H1 (cell line): ENCODE measurements around the gene NSUN6. TPM values are rescaled to one million over a fixed set of nuclear protein-coding genes. Genes with fewer than 3 reads are reported as not detected.

Experiments
- CTCF ChIA-PET: fragments of 300-600 bp; sonication (Branson Sonifier 250); formaldehyde crosslinking; loops from one replicate; lab custom pipeline; 2021; ENCODE audit not compliant: partially characterized antibody; lab: Charles Lee
- POLR2A ChIA-PET: fragments of 300-600 bp; sonication (Branson Sonifier 250); formaldehyde crosslinking; loops from one replicate; lab custom pipeline; 2021; ENCODE audit warnings: inconsistent platforms; ENCODE audit not compliant: partially characterized antibody; lab: Charles Lee
- DNase-seq, 2 experiments: peaks; one replicate each; pipeline versions ENCODE4 v3.0.0 to v3.0.0-alpha.2; 2010 to 2022; ENCODE audit warnings: low spot score in 2 of 2, low read depth in 1 of 2, mixed read lengths in 1 of 2
- FAIRE-seq: peaks from 2 replicates; lab custom pipeline; 2011; peaks lifted over from hg19 to GRCh38; lab: Jason Lieb, UNC
- H2AFZ ChIP-seq: 2 replicates; pipeline ENCODE4 v1.8.1; 2012; ENCODE audit warnings: low read length, inconsistent platforms
- H2AK5ac ChIP-seq: 2 replicates; pipeline ENCODE4 v1.6.1; 2013; ENCODE audit warnings: low read depth, low read length
- H2BK120ac ChIP-seq: replicated peaks from 2 replicates; pipeline ENCODE3; 2013; ENCODE audit warnings: low read depth, low read length, inconsistent platforms
- H2BK12ac ChIP-seq: 2 replicates; pipeline ENCODE4 v1.6.1; 2013; ENCODE audit warnings: low read depth, low read length
- H2BK15ac ChIP-seq: 2 replicates; pipeline ENCODE4 v1.6.1; 2013; ENCODE audit warnings: low read length
- H2BK20ac ChIP-seq: 2 replicates; pipeline ENCODE4 v1.6.1; 2013; ENCODE audit warnings: low read length
- H2BK5ac ChIP-seq: 2 replicates; pipeline ENCODE4 v1.6.1; 2013; ENCODE audit warnings: low read depth, low read length
- H3K14ac ChIP-seq: 2 replicates; pipeline ENCODE4 v1.6.1; 2013; ENCODE audit warnings: inconsistent platforms; ENCODE audit not compliant: insufficient read length
- H3K18ac ChIP-seq: 2 replicates; pipeline ENCODE4 v1.6.1; 2013; ENCODE audit warnings: low read length; ENCODE audit errors: extremely low read depth
- H3K23ac ChIP-seq: 2 replicates; pipeline ENCODE4 v1.6.1; 2013; ENCODE audit warnings: inconsistent platforms; ENCODE audit not compliant: insufficient read length
- H3K23me2 ChIP-seq: 2 replicates; pipeline ENCODE4 v1.6.1; 2013; ENCODE audit warnings: low read depth, low read length
- H3K27ac ChIP-seq: 2 replicates; pipeline ENCODE4 v1.6.1; 2011; ENCODE audit warnings: low read depth, low read length, inconsistent platforms
- H3K27me3 ChIP-seq, 4 experiments: replicated peaks in 1 of 4; 1 replicate in 1 of 4; 2 replicates in 3 of 4; pipeline versions ENCODE4 v1.6.1 to v1.8.1; 2011 to 2013; ENCODE audit warnings: low read length in 3 of 4, mild to moderate bottlenecking in 3 of 4, inconsistent platforms in 2 of 4, mixed read lengths in 2 of 4, moderate library complexity in 1 of 4; ENCODE audit not compliant: control insufficient read depth in 3 of 4, insufficient read depth in 3 of 4; ENCODE audit errors: extremely low read depth in 1 of 4
- H3K36me3 ChIP-seq, 4 experiments: 2 replicates each; pipeline versions ENCODE4 v1.6.1 to v1.8.1; 2011 to 2013; ENCODE audit warnings: mild to moderate bottlenecking in 4 of 4, low read length in 3 of 4, moderate library complexity in 2 of 4, control low read depth in 1 of 4, inconsistent platforms in 1 of 4; ENCODE audit not compliant: insufficient read depth in 4 of 4, control insufficient read depth in 2 of 4
- H3K4ac ChIP-seq: replicated peaks from 2 replicates; pipeline ENCODE3; 2013; ENCODE audit warnings: low read length, low read depth, mixed read lengths, inconsistent platforms; ENCODE audit not compliant: insufficient read length
- H3K4me1 ChIP-seq, 4 experiments: replicated peaks in 1 of 4; 1 replicate in 1 of 4; 2 replicates in 3 of 4; pipeline versions ENCODE4 v1.6.1 to v1.8.1; 2011 to 2013; ENCODE audit warnings: low read length in 3 of 4, inconsistent platforms in 2 of 4, mixed read lengths in 1 of 4; ENCODE audit not compliant: insufficient read depth in 4 of 4, control insufficient read depth in 3 of 4
- H3K4me2 ChIP-seq, 2 experiments: 2 replicates each; pipeline versions ENCODE4 v1.6.1 to v1.8.1; 2011 to 2013; ENCODE audit warnings: low read depth in 2 of 2, low read length in 2 of 2, control low read depth in 1 of 2, inconsistent platforms in 1 of 2, mild to moderate bottlenecking in 1 of 2; ENCODE audit not compliant: insufficient read depth in 1 of 2
- H3K4me3 ChIP-seq, 4 experiments: fragments of 200-600, 300-600 bp in 1 of 4; sonication (generic), shearing (Covaris generic), sonication (Bioruptor Twin) in 1 of 4; 2 replicates each; pipeline versions ENCODE4 v1.5.1 to v1.8.1; 2011 to 2016; ENCODE audit warnings: low read length in 4 of 4, low read depth in 3 of 4, control low read depth in 2 of 4, inconsistent platforms in 2 of 4, mild to moderate bottlenecking in 2 of 4, mixed read lengths in 1 of 4, moderate library complexity in 1 of 4; ENCODE audit not compliant: insufficient read depth in 2 of 4; ENCODE audit errors: extremely low read depth in 1 of 4
- H3K56ac ChIP-seq: replicated peaks from 2 replicates; pipeline ENCODE3; 2013; ENCODE audit warnings: low read depth, mild to moderate bottlenecking, mixed read lengths, low read length, inconsistent platforms; ENCODE audit not compliant: insufficient read length
- H3K79me1 ChIP-seq: 2 replicates; pipeline ENCODE4 v1.6.1; 2013; ENCODE audit warnings: low read depth, low read length, control low read depth
- H3K79me2 ChIP-seq, 2 experiments: 2 replicates each; pipeline versions ENCODE4 v1.6.1 to v1.8.1; 2012 to 2013; ENCODE audit warnings: low read length in 2 of 2, mild to moderate bottlenecking in 2 of 2, inconsistent platforms in 1 of 2; ENCODE audit not compliant: insufficient read depth in 2 of 2, control insufficient read depth in 1 of 2
- H3K9ac ChIP-seq, 4 experiments: replicated peaks in 1 of 4; 1 replicate in 1 of 4; 2 replicates in 3 of 4; pipeline versions ENCODE4 v1.6.1 to v1.8.1; 2011 to 2013; ENCODE audit warnings: low read depth in 3 of 4, low read length in 3 of 4, control low read depth in 2 of 4, mild to moderate bottlenecking in 2 of 4, moderate library complexity in 2 of 4, inconsistent platforms in 1 of 4; ENCODE audit errors: extremely low read depth in 1 of 4
- H3K9me3 ChIP-seq, 2 experiments: 2 replicates each; pipeline versions ENCODE4 v1.6.1 to v1.8.1; 2012 to 2013; ENCODE audit warnings: mild to moderate bottlenecking in 2 of 2, moderate library complexity in 2 of 2, control low read depth in 1 of 2, inconsistent platforms in 1 of 2, low read depth in 1 of 2, low read length in 1 of 2, mixed read lengths in 1 of 2; ENCODE audit not compliant: insufficient read depth in 2 of 2
- H4K20me1 ChIP-seq, 2 experiments: replicated peaks in 1 of 2; 2 replicates each; pipeline versions ENCODE3 to v1.8.1; 2011 to 2013; ENCODE audit warnings: inconsistent platforms in 2 of 2, low read length in 2 of 2, mild to moderate bottlenecking in 1 of 2; ENCODE audit not compliant: insufficient read depth in 2 of 2, control insufficient read depth in 1 of 2
- H4K5ac ChIP-seq: 2 replicates; pipeline ENCODE4 v1.6.1; 2013; ENCODE audit warnings: low read length, low read depth, mixed read lengths, inconsistent platforms; ENCODE audit not compliant: insufficient read length
- H4K8ac ChIP-seq: 2 replicates; pipeline ENCODE4 v1.8.0; 2013; ENCODE audit warnings: mild to moderate bottlenecking, moderate library complexity, low read length, inconsistent platforms; ENCODE audit not compliant: insufficient read depth; ENCODE audit errors: extremely low read depth
- H4K91ac ChIP-seq: replicated peaks from 2 replicates; pipeline ENCODE3; 2013; ENCODE audit warnings: low read length, mixed read lengths, inconsistent platforms; ENCODE audit not compliant: insufficient read length
- CTBP2 ChIP-seq: IDR thresholded peaks from 2 replicates; pipeline ENCODE4 v1.7.0; 2011; ENCODE audit warnings: borderline replicate concordance, mild to moderate bottlenecking, moderate library complexity, mixed read lengths, low read length; ENCODE audit not compliant: insufficient read depth, insufficient read length
- GTF2F1 ChIP-seq: IDR thresholded peaks from 2 replicates; pipeline ENCODE4 v1.6.1; 2012; ENCODE audit warnings: low read depth, low read length, improper control_type of control experiment, borderline replicate concordance
- POLR2AphosphoS5 ChIP-seq: IDR thresholded peaks from 2 replicates; pipeline ENCODE4 v1.6.1; 2011; ENCODE audit warnings: low read depth, low read length
- RAD21 ChIP-seq, 2 experiments: IDR thresholded peaks in 1 of 2; conservative IDR thresholded peaks in 1 of 2; 2 replicates each; pipeline ENCODE4 v1.6.1; 2011; ENCODE audit warnings: low read depth in 2 of 2, low read length in 2 of 2, improper control_type of control experiment in 1 of 2, inconsistent platforms in 1 of 2, mild to moderate bottlenecking in 1 of 2, moderate library complexity in 1 of 2
- SIRT6 ChIP-seq: IDR thresholded peaks from one replicate; pipeline ENCODE4 v1.7.1; 2012; ENCODE audit warnings: low read length, inconsistent platforms
- WGBS, 2 experiments: shearing (Covaris generic) in 1 of 2; methylation state at CpG; one replicate each; pipeline versions ENCODE4 v1.1.6 to v1.1.7; 2013 to 2015; ENCODE audit warnings: low lambda C conversion rate in 2 of 2, mixed read lengths in 2 of 2, inconsistent platforms in 1 of 2, low coverage in 1 of 2, missing lambda C conversion rate in 1 of 2; ENCODE audit not compliant: insufficient replicate concordance in 2 of 2, insufficient coverage in 1 of 2, insufficient read length in 1 of 2; ENCODE audit errors: extremely low coverage in 1 of 2, missing lambda C conversion rate in 1 of 2; 5-methylcytosine and 5-hydroxymethylcytosine counted together
- polyA plus RNA-seq, 7 experiments: library from polyadenylated mRNA; depleted of rRNA in 3 of 7; stranded (reverse) in 5 of 7; unstranded in 2 of 7; fragments of >200 nt in 5 of 7; fragments of 200-250 nt in 2 of 7; gene quantifications; 1 replicate in 5 of 7; 2 replicates in 1 of 7; 4 replicates in 1 of 7; pipeline versions ENCODE4 v1.2.1 to v1.2.3, GENCODE V29; 2011 to 2013; ENCODE audit warnings: missing spikeins in 2 of 7, mixed read lengths in 2 of 7
- total RNA-seq: library from RNA; stranded (reverse); fragmentation: NEBNext Ultra II Directional; extraction: Animal tissue kit (Norgen Biotek cat#: 25700); gene quantifications from 2 replicates; pipeline ENCODE4 v1.2.1, GENCODE V29; 2021
- TF ChIP-seq, protein P1 (sequence below): IDR thresholded peaks from 2 replicates; pipeline ENCODE4 v1.6.1; 2012; ENCODE audit warnings: inconsistent platforms
- TF ChIP-seq, protein P2 (sequence below): IDR thresholded peaks from 2 replicates; pipeline ENCODE4 v1.6.1; 2012; ENCODE audit warnings: low read length, inconsistent platforms

NSUN6 gene
- total and polyA plus RNA-seq, 2 of the 8 experiments (the other 6 are each of a cell fraction or from before 2014, with no cell fraction given) = 5.9 to 14.4 TPM

DNA sequence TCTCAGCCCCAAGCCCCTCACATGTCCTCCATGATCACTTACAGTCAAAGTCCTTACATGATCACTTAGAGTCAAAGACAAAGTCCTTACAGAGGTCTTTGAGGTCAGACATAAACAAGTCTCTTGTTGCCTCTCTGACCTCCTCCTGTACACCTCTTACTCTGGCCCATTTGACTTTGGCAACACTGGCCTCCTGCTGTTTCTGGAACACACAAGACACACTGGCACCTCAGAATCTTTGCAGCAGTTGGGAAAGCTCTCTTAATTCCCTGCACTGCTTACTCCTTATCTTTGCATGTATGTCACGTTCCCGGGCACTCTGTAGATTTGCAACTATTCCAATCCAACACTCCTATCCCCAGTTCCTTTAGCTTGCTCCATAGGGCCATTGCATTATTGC, 102.3 kb downstream of the NSUN6 start:
- no peak overlapping the region for H2BK120ac ChIP-seq
- H3K4me3 ChIP-seq = no peak overlapping the region
- no peak overlapping the region for H2AFZ ChIP-seq
- FAIRE-seq = no peak
- no peak overlapping the region for H2BK20ac ChIP-seq
- no peak overlapping the region for H4K91ac ChIP-seq
- ChIA-PET CTCF (interaction anchor here (0.6 kb wide), 1 partner anchor 27 kb away, joined by 3 read pairs; no protein-coding TSS in a partner anchor), POLR2A (no interaction called here)
- H3K79me1 ChIP-seq = no peaks in the 10 kb centered on the region
- DNase-seq = no peak
- H3K14ac ChIP-seq = no peak overlapping the region
- H3K23ac ChIP-seq = no peak overlapping the region
- no peaks in the 10 kb centered on the region for H3K27me3 ChIP-seq
- H3K79me2 ChIP-seq = no peaks in the 10 kb centered on the region
- H3K18ac ChIP-seq = no peak overlapping the region
- H2AK5ac ChIP-seq = no peak overlapping the region
- H2BK12ac ChIP-seq = no peak overlapping the region
- H2BK15ac ChIP-seq = no peak overlapping the region
- no peak for TF ChIP-seq CTBP2
- TF ChIP-seq, protein P1, sequence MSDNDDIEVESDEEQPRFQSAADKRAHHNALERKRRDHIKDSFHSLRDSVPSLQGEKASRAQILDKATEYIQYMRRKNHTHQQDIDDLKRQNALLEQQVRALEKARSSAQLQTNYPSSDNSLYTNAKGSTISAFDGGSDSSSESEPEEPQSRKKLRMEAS = no peak
- TF ChIP-seq POLR2AphosphoS5 = no peak
- TF ChIP-seq, protein P2, sequence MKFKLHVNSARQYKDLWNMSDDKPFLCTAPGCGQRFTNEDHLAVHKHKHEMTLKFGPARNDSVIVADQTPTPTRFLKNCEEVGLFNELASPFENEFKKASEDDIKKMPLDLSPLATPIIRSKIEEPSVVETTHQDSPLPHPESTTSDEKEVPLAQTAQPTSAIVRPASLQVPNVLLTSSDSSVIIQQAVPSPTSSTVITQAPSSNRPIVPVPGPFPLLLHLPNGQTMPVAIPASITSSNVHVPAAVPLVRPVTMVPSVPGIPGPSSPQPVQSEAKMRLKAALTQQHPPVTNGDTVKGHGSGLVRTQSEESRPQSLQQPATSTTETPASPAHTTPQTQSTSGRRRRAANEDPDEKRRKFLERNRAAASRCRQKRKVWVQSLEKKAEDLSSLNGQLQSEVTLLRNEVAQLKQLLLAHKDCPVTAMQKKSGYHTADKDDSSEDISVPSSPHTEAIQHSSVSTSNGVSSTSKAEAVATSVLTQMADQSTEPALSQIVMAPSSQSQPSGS = no peak
- TF ChIP-seq RAD21 (IDR thresholded peaks at IDR 0.05 in 1 of 2, conservative IDR thresholded peaks at IDR 0.05 in 1 of 2; ENCODE audit: low read depth in 2 of 2, low read length in 2 of 2) = no peak
- no peak for TF ChIP-seq SIRT6
- TF ChIP-seq GTF2F1 = no peak
- H2BK5ac ChIP-seq = no peak overlapping the region
- H3K9ac ChIP-seq = no peak overlapping the region
- H3K36me3 ChIP-seq = peaks cover 0 to 17% (median 9%) of the 10 kb centered on the region in 4 experiments; a peak in 5 of 8 replicates
- no peak overlapping the region for H3K56ac ChIP-seq
- no peak overlapping the region for H3K4ac ChIP-seq
- H4K5ac ChIP-seq = no peak overlapping the region
- WGBS, 2 experiments = 94% methylated on average over 2 of the region's 2 CpGs; no CpG with 5 or more reads in 1 of the 2 experiments
- H4K8ac ChIP-seq = no peak overlapping the region
- H3K4me1 ChIP-seq = no peaks in the 10 kb centered on the region
- H4K20me1 ChIP-seq = no peaks in the 10 kb centered on the region
- peaks cover 12% of the 10 kb centered on the region; the same call in 1 of the 2 replicates for H3K23me2 ChIP-seq
- H3K27ac ChIP-seq = no peak overlapping the region
- no peak overlapping the region for H3K4me2 ChIP-seq
- peaks cover 0 to 11% of the 10 kb centered on the region in 2 experiments; a peak in 3 of 4 replicates for H3K9me3 ChIP-seq
